Neural progenitor cell (in vitro differentiated cells): ENCODE results near the gene RORC. TPM values are rescaled to one million over a fixed set of nuclear protein-coding genes. Genes with fewer than 3 reads are reported as not detected.
"Not testable (repeated sequence)": the region's sequence is repeated elsewhere in the genome, so short reads cannot be mapped to it uniquely, and the experiment has no call there.

ENCODE experiments used
- DNase-seq: peaks from one replicate; pipeline ENCODE4 v3.0.0-alpha.2; 2016; ENCODE audit warnings: low spot score
- H2AFZ ChIP-seq: fragments of 200-600 bp; sonication (generic); replicated peaks from 2 replicates; pipeline ENCODE4 v1.6.1; 2016; ENCODE audit warnings: antibody characterized with exemption
- H3F3A ChIP-seq: fragments of 200-600 bp; sonication (generic); 2 replicates; pipeline ENCODE4 v1.6.1; 2016; ENCODE audit warnings: antibody characterized with exemption, low read depth
- H3K27ac ChIP-seq: fragments of 200-600 bp; sonication (generic); 2 replicates; pipeline ENCODE4 v1.5.1; 2016; ENCODE audit warnings: mild to moderate bottlenecking
- H3K27me3 ChIP-seq: fragments of 200-600 bp; sonication (generic); 2 replicates; pipeline ENCODE4 v1.6.1; 2016; ENCODE audit warnings: mild to moderate bottlenecking, moderate library complexity
- H3K36me3 ChIP-seq: fragments of 200-600 bp; sonication (generic); 2 replicates; pipeline ENCODE4 v1.5.1; 2016
- H3K4me1 ChIP-seq: fragments of 200-600 bp; sonication (generic); 2 replicates; pipeline ENCODE4 v1.6.1; 2016; ENCODE audit warnings: mixed run types
- H3K4me2 ChIP-seq: fragments of 200-600 bp; sonication (generic); 2 replicates; pipeline ENCODE4 v1.6.1; 2016
- H3K4me3 ChIP-seq: fragments of 200-600 bp; sonication (generic); 2 replicates; pipeline ENCODE4 v1.5.1; 2016
- H3K79me2 ChIP-seq: fragments of 200-600 bp; sonication (generic); 2 replicates; pipeline ENCODE4 v1.6.1; 2016; ENCODE audit warnings: low read depth
- H3K9ac ChIP-seq: fragments of 200-600 bp; sonication (generic); 2 replicates; pipeline ENCODE4 v1.6.1; 2016
- H3K9me3 ChIP-seq: fragments of 200-600 bp; sonication (generic); 2 replicates; pipeline ENCODE4 v1.5.1; 2016; ENCODE audit warnings: low read depth
- H4K20me1 ChIP-seq: fragments of 200-600 bp; sonication (generic); 2 replicates; pipeline ENCODE4 v1.6.1; 2016; ENCODE audit warnings: low read depth
- H3K27ac Mint-ChIP-seq: 3 replicates; pipeline ENCODE4 v1.8.0; 2021; ENCODE audit warnings: mixed read lengths
- H3K27me3 Mint-ChIP-seq: 2 replicates; pipeline ENCODE4 v1.8.0; 2022; ENCODE audit warnings: low read depth, mild to moderate bottlenecking, inconsistent platforms, moderate library complexity, mixed read lengths; ENCODE audit not compliant: insufficient read depth
- H3K36me3 Mint-ChIP-seq: 3 replicates; pipeline ENCODE4 v1.8.0; 2021; ENCODE audit warnings: mixed read lengths
- H3K4me1 Mint-ChIP-seq: 3 replicates; pipeline ENCODE4 v1.8.0; 2021; ENCODE audit warnings: mixed read lengths
- H3K4me3 Mint-ChIP-seq: 3 replicates; pipeline ENCODE4 v1.8.0; 2021; ENCODE audit warnings: mild to moderate bottlenecking, moderate library complexity, mixed read lengths
- H3K9me3 Mint-ChIP-seq: 3 replicates; pipeline ENCODE4 v1.8.0; 2020; ENCODE audit warnings: mixed read lengths
- EZH2 ChIP-seq: fragments of 200-600 bp; sonication (generic); IDR thresholded peaks from 2 replicates; pipeline ENCODE4 v1.6.1; 2017; ENCODE audit warnings: antibody characterized with exemption, mild to moderate bottlenecking, moderate library complexity
- EZH2phosphoT487 ChIP-seq: fragments of 200-600 bp; sonication (generic); IDR thresholded peaks from 2 replicates; pipeline ENCODE4 v1.6.1; 2017; ENCODE audit warnings: antibody characterized with exemption
- total RNA-seq: library from RNA; depleted of rRNA; stranded (reverse); fragments of >200 nt; gene quantifications from 2 replicates; pipeline ENCODE4 v1.2.3, GENCODE V29; 2015; ENCODE audit warnings: low replicate concordance
- TF ChIP-seq, protein P1 (sequence below): fragments of 200-600 bp; sonication (generic); IDR thresholded peaks from 2 replicates; pipeline ENCODE4 v1.5.1; 2017; ENCODE audit warnings: antibody characterized with exemption, mild to moderate bottlenecking

RORC gene
- total RNA-seq, 1 donor from 2014 or later = not detected

DNA sequence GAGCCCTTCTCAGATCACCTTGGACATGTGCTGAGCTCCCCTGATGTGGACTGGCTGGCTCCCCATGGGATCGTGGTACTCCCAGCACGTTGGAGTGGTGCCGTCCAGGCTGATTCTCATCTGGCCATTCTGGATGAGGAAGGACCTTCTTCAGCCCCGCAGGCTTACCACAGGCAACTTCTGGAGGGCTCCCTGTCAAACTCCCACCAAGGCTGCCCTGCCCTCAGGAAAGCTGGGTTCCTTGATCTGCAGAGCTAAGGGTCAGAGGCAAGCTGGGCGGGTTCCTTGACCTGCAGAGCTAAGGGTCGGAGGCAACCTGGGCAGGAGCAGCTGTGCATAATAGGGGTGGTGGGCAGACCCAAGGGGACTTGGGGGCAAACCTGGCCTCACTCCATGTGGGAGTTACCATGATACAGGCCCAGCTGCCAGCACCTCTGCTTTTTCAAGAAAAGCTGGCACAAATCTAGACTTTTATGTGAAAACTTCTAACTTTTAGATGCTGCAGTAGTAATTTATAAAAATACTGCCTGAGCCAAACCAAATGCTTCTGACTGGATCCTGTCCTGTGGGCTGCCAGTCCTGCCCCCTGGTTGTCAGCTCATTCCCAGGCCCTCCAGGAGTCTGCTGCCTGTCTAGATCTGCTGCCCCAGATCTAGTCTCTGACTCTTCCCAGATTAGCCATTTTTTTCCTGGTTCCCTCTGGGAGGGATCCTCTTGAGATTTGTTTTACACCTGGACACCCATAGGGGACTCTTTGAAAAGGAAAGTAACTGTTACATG is 27.5 kb upstream of the RORC start:
- Histone ChIP-seq H3K36me3 (no peaks in the 10 kb centered on the region), H3K4me3 (no peak overlapping the region), H3K4me1 (no peaks in the 10 kb centered on the region), H3K9ac (no peak overlapping the region), H4K20me1 (no peaks in the 10 kb centered on the region), H3K27me3 (peaks cover 16% of the 10 kb centered on the region), H2AFZ (no peak overlapping the region), H3K79me2 (no peaks in the 10 kb centered on the region), H3K4me2 (no peak overlapping the region), H3K9me3 (no peaks in the 10 kb centered on the region), H3K27ac (no peak overlapping the region), H3F3A (no peaks in the 10 kb centered on the region)
- Mint-ChIP-seq H3K4me1 (peaks cover 5% of the 10 kb centered on the region), H3K4me3 (no peak overlapping the region), H3K27ac (no peak overlapping the region), H3K9me3 (no peaks in the 10 kb centered on the region), H3K27me3 (peaks cover 5% of the 10 kb centered on the region), H3K36me3 (no peaks in the 10 kb centered on the region)
- DNase-seq = no peak
- TF ChIP-seq EZH2 (no peak), EZH2phosphoT487 (no peak)
- TF ChIP-seq, protein P1, sequence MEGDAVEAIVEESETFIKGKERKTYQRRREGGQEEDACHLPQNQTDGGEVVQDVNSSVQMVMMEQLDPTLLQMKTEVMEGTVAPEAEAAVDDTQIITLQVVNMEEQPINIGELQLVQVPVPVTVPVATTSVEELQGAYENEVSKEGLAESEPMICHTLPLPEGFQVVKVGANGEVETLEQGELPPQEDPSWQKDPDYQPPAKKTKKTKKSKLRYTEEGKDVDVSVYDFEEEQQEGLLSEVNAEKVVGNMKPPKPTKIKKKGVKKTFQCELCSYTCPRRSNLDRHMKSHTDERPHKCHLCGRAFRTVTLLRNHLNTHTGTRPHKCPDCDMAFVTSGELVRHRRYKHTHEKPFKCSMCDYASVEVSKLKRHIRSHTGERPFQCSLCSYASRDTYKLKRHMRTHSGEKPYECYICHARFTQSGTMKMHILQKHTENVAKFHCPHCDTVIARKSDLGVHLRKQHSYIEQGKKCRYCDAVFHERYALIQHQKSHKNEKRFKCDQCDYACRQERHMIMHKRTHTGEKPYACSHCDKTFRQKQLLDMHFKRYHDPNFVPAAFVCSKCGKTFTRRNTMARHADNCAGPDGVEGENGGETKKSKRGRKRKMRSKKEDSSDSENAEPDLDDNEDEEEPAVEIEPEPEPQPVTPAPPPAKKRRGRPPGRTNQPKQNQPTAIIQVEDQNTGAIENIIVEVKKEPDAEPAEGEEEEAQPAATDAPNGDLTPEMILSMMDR = no peak

DNA sequence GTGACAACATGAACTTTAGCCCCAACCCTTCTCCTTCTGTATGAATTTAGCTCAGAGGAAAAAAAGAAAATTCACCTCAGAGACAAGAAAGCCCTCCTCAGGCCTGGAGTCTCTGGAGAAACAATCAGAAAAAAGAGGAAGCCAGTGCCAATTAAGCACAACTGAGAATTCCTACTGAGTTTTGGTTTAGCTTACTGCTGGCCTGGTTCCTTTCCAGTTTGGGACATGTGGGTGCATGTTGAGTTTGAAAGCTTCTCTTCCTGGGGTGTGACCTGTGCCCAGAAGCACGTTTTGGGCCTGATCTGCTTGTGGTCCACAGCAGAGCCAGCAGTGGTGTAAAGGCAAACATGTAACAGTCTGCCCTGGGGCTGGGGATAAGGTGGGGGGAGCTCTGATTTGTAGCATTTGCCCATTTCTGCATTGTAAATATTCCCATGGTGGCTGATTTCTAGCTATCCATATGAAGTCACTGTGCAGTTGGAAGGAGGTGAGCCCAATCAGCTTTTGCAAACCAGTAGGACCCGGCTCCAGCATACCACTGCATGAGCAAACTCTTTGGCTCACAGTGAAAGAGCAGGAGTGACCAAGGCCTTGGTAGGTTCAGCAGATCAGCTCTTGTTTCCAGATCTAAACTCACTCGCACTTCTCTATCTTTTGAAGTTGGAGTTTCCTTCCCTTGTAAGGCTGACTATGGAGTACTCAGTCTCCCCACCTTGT is 26.6 kb upstream of the RORC start:
- Mint-ChIP-seq H3K36me3 (no peaks in the 10 kb centered on the region), H3K27ac (no peak overlapping the region), H3K4me1 (peaks cover 5% of the 10 kb centered on the region), H3K4me3 (no peak overlapping the region), H3K9me3 (no peaks in the 10 kb centered on the region), H3K27me3 (peaks cover 5% of the 10 kb centered on the region)
- Histone ChIP-seq H2AFZ (no peak overlapping the region), H3K4me1 (no peaks in the 10 kb centered on the region), H3F3A (no peaks in the 10 kb centered on the region), H3K27me3 (peaks cover 8% of the 10 kb centered on the region), H3K9ac (no peak overlapping the region), H3K9me3 (no peaks in the 10 kb centered on the region), H3K4me3 (no peak overlapping the region), H3K27ac (no peak overlapping the region), H3K4me2 (no peak overlapping the region), H4K20me1 (no peaks in the 10 kb centered on the region), H3K79me2 (no peaks in the 10 kb centered on the region), H3K36me3 (no peaks in the 10 kb centered on the region)
- TF ChIP-seq, protein P1 = no peak
- TF ChIP-seq EZH2 (no peak), EZH2phosphoT487 (no peak)
- DNase-seq = no peak

DNA sequence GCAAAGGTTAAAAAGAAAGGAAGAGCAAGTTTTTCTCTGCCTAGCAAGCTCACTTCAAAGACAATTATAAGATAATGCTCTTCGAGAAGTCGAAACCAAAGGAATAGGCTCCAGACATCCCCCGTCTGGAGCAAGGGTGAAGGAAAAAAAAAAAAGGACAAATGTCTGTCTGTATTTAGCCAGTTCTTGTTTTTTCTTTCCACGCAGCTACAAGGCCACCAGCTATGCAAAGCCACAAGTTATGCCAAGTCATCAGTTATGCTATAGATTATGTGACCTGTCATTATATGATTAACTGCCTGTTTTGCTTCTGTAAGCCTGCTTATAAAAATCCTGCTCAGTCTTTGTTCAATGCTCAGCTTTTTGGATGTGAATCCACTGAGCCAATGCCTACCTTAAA is 24.3 kb upstream of the RORC start:
- Histone ChIP-seq H3K9ac (no peak overlapping the region), H3K4me3 (no peak overlapping the region), H3K36me3 (no peaks in the 10 kb centered on the region), H3K27ac (no peak overlapping the region), H3K27me3 (no peaks in the 10 kb centered on the region), H2AFZ (no peak overlapping the region), H4K20me1 (no peaks in the 10 kb centered on the region), H3K9me3 (no peaks in the 10 kb centered on the region), H3F3A (no peaks in the 10 kb centered on the region), H3K4me2 (no peak overlapping the region), H3K79me2 (no peaks in the 10 kb centered on the region), H3K4me1 (no peaks in the 10 kb centered on the region)
- H3K4me3 Mint-ChIP-seq = no peak overlapping the region
- DNase-seq = no peak
- H3K9me3 Mint-ChIP-seq = no peaks in the 10 kb centered on the region
- peaks cover 8% of the 10 kb centered on the region for H3K27me3 Mint-ChIP-seq
- TF ChIP-seq, protein P1 = no peak
- TF ChIP-seq EZH2 (no peak), EZH2phosphoT487 (no peak)
- peaks cover 3% of the 10 kb centered on the region for H3K4me1 Mint-ChIP-seq
- H3K27ac Mint-ChIP-seq = no peak overlapping the region
- no peaks in the 10 kb centered on the region for H3K36me3 Mint-ChIP-seq

DNA sequence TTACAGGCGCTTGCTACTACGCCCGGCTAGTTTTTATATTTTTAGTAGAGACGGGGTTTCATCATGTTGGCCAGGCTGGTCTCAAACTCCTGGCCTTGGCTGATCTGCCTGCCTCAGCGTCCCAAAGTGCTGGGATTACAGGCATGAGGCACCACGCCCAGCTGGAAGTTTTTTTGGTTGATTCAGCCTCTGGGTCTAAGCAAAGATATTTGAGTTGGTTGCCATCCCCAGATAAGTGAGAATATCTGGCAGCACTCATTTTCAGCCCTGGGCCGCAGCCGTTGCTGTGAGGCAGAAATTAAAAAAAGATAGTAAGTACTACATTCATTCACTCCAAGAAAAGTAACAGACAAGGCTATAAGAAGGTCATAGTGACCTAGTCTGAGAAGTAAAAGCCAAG is 23.9 kb upstream of the RORC start:
- not testable (repeated sequence) for H3F3A ChIP-seq, H4K20me1 ChIP-seq, H3K27ac ChIP-seq, H3K4me2 ChIP-seq, H2AFZ ChIP-seq, H3K4me1 Mint-ChIP-seq, H3K4me3 Mint-ChIP-seq, H3K9me3 ChIP-seq, H3K9me3 Mint-ChIP-seq, H3K4me1 ChIP-seq, H3K79me2 ChIP-seq, H3K27ac Mint-ChIP-seq, H3K9ac ChIP-seq, H3K4me3 ChIP-seq, H3K36me3 Mint-ChIP-seq, H3K27me3 Mint-ChIP-seq, H3K27me3 ChIP-seq, DNase-seq, H3K36me3 ChIP-seq
